Tibial nerve (tissue), 3 donors: ENCODE measurements around the gene DNMT3A.

Source experiments
- CTCF ChIP-seq, 5 experiments: fragments of 200-600 bp in 3 of 5; fragments of 450-650 bp in 2 of 5; sonication (generic) in 3 of 5; IDR thresholded peaks; one replicate each; pipeline ENCODE4 v1.5.1; 2016 to 2019; ENCODE audit warnings: antibody characterized with exemption in 5 of 5, mild to moderate bottlenecking in 3 of 5, moderate library complexity in 2 of 5
- POLR2A ChIP-seq, 2 donors: fragments of 450-650 bp; IDR thresholded peaks; one replicate each; pipeline ENCODE4 v1.6.1; 2017; ENCODE audit warnings: antibody characterized with exemption in 2 of 2, mild to moderate bottlenecking in 2 of 2, moderate library complexity in 2 of 2

DNA sequence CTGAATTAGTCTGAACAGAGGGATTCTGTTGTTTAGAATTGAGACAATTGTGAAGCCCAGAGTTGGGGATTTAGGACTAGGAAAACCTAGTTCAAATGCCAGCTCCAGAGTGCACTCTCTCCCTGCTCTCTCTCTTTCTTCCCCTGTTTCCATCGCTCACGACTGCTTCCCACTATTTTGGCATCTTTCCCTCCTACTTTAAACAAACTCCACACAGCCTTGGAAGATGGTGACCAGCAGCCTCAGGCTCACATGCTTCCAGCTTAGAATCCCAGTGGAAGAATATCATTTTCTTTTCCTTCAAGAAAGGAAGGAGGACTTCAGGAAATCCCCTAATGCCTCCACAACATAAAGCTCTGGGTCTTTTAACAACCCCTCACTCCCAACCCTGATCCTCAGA is 6.1 kb upstream of the DNMT3A start:
- no peak for TF ChIP-seq CTCF (IDR thresholded peaks at IDR 0.05)
- TF ChIP-seq POLR2A (IDR thresholded peaks at IDR 0.05), result no peak
